GM19240 (cell line): ENCODE measurements around the gene FHIT.

ENCODE experiments used
- DNase-seq: peaks from one replicate; pipeline ENCODE4 v3.0.0; 2011; ENCODE audit warnings: low spot score; ENCODE audit not compliant: insufficient read length

FHIT gene

GRCh38 chr3:61172203-61172602 lies 79.0 kb downstream of the FHIT start:
- no peak for DNase-seq

DNA sequence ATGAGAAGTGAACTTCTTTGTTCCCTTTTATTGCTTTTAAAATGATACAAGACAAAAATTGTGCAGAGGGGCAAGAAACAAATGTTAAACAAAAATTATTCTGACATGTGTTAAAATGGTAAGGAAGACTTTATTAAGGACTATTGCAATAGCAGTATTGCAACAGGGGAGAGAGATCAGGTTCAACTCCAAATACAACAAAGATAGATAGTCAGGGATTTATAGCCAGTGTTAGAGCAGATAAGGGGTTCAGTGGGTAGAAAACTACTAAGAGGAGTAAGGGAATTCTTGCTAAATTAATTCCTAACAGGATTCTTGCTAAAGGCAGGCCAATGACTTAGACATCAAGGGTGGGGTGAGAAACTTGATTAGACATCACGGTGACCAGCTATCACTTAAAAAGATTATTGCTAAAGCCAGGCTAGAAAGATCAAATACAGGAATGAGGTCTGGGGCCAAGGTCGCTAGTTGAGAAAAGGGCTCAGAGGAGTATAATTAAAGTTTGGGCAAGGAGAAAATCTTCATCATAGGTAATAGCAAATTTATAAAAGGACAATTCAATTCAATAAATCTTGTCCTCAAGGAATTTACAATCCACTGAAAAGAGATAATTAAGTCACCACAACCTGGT lies 81.5 kb downstream of the FHIT start:
- DNase-seq: no peak

- no peak for DNase-seq
Measured at GRCh38 chr3:61168286-61168685, 83.0 kb downstream of the FHIT start.

DNA sequence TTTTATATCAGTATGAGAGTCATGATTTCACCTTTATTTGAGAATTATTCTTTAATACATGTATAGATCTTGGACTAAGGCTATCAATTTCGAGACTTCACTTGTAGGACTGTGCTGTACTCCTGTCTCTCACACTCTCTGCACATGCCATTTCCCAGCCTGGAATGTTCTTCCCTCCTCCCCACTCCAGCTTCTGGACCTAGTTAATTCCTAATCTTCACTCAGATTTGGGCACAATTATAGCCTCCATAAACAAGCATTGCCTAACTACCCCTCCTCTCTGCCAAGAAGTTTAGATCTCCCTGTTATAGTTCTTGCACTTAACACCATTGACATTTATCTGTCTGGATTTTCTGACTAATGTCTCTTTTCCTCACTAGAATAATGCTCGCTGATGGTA lies 88.3 kb downstream of the FHIT start:
- no peak for DNase-seq

GRCh38 chr3:61158667-61159066 lies 92.6 kb downstream of the FHIT start:
- no peak for DNase-seq

DNA sequence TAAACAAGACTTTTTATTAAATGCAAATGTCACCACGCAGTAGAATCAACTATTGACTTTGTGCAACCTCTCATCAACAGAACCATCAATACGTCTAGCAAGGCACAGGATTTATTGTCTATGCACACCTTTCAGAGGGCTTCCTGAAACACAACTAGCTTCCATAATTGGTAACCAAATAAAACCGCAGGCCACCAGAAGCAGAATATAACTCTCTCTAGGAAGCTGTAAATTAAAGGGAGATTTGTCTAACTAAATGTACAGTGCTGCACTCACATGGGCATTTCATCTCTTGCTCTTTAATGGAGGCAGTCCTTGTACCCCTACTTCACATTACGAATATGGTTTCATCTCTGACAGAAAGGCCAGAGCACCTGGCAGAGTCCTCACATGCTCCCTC lies 93.0 kb downstream of the FHIT start:
- DNase-seq: no peak

DNA sequence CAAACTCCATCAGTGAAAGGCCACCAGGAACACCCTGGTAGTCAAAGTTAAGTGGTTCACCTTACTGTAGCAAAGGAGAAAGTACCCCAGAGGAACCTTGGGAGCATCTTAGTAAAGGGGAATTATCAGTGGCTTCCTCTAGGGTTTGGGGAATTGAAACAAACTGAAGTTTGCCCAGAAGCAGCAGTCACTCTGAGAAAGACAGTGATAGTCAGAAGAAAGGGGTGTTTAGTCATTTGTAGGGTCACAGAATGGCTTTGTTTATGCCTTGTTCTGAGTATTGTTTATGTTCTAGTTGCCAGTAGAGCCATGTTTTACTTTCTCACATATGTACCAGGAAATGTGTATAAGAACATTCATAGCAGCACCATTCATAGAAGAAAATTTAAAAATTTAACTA lies 93.8 kb downstream of the FHIT start:
- DNase-seq: no peak

DNA sequence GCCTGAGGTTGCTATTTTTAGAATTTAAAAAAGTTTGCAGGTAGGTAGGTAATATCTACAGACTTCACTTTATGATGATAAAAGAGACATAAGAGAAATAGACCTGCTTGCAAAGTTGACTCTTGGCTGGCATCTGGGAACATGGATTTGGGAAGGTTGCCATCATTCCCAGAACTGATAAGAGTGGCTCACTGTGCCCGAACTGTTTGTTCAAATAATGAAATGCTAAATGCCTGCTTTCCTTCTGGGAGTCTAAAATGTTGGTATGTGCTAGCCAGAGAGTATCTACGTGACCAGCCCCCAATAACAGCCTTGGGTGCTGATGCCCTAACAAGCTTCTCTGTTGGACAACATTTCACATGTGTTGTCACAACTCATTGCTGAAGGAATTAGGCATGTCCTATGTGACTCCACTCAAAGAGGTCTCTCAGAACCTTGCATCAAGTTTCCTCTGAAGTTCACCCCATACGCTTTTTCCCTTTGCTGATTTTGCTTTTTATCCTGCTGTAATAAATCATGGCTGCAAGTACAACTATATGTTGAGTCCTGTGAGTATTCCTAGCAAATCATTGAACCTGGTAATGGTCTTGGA lies 95.5 kb downstream of the FHIT start:
- DNase-seq: no peak

DNA sequence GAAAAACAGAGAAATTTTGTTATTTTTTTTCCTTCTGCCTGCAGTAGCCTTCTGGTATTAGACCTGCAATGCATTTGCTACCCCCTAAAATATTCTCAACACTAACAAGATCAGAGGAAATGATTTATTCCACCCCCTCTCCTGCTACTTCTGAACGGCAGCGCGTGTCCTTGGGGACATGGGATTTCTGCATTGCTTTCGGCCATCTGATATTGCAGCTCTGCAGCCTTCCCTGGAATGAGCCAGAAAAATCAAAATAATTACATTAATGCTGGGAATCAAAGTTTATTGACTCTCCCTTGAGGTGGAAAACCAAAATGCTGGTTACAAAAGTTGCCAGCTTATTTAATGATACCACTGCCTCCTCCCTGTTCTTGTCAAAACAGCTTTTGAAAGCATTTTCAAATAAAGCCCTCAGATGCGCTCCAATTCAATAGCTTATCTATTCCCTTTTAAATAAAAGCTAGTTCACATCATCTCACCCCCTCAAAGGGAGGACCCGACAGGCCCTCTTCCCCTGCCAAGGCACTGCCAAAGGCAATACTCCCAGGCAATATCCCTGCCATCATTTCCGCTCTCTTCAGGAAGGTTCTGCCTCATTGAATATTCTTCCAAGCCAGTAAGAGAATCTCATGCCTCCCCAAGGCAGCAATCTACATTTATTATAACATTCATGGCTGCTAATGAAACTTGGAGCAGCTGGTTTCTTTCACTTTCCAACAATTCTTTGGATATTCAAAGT lies 96.6 kb downstream of the FHIT start:
- DNase-seq: no peak

- no peak for DNase-seq
Measured at GRCh38 chr3:61152071-61152470, 99.2 kb downstream of the FHIT start.

DNA sequence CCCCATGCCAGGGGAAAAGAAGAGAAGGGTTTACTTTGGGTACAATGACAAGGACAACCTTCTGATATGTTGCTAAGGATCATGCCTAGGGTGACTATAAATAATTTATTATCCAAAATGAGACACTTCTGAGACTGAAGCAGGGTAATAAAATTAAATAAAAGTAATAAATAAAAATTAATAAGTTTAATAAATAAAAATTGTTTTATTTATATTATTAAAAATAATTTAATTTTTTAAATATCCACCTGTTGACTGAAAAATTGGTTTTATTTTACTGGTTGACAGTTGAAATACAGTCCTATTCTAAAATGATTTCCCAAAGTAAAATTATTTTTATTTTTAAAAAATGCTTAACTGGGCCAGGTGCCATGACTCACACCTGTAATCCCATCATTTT lies 102.0 kb downstream of the FHIT start:
- no peak for DNase-seq

GRCh38 chr3:61146010-61146890 lies 105.0 kb downstream of the FHIT start:
- DNase-seq: no peak

- no peak for DNase-seq
Measured at GRCh38 chr3:61141697-61142096, 109.6 kb downstream of the FHIT start.

GRCh38 chr3:61141227-61141626 lies 110.0 kb downstream of the FHIT start:
- DNase-seq: no peak

DNA sequence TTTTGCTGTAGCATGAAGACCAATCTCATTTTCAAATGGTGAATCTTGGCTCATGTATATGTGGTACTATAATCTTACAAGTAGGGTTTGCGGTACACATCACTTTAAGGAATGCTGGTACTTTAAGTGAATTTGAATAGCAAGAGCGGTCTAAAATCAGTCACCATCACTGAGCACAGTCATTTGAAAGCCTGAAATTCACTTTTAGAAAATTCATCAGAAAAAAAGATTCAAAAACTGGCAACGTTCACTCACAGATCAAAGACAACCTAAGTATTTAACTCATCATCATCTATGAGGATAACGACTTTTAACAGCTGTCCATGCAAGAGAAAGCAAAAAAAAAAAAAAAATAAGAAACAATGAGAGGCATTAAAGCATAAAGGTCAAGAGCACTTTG lies 111.6 kb downstream of the FHIT start:
- DNase-seq: no peak

DNA sequence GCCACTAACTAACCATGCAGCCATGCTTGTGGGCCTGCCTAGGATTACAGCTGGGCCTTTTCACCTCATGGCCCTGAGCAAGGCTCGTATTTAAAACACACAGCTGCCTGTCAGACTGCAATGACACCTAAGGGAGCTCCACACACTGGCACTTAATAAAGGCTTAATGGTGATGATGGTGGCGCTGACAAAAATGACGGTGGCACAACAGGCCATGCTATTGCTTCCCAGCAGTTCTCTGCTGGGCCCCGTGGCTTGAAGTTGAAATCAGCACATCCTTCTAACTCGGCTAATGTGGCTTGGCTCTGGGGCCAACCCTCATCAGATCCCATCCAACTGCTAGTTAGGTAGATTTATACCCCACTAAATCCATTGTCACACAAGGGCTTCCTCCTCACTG lies 112.9 kb downstream of the FHIT start:
- DNase-seq: no peak

DNA sequence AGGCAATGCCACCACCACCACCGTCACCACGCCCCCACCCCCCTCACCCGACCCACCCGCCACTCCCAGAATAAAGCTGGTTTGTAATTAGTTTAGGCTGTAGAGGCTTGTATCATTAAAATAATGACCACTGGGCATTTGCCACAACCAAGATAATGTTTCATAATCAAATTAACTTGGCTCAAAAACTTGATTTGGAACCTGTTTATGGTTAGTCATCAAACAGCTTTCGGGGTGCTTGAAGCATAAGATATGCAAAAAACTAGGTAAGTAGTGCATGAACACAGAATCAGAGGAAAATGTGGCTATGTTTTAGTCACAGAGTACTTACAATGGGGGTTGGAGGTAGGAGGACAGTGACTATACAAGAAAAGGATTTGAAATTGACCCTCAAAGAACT lies 115.1 kb downstream of the FHIT start:
- DNase-seq: no peak

- DNase-seq: no peak
Measured at GRCh38 chr3:61134532-61134931, 116.7 kb downstream of the FHIT start.

DNA sequence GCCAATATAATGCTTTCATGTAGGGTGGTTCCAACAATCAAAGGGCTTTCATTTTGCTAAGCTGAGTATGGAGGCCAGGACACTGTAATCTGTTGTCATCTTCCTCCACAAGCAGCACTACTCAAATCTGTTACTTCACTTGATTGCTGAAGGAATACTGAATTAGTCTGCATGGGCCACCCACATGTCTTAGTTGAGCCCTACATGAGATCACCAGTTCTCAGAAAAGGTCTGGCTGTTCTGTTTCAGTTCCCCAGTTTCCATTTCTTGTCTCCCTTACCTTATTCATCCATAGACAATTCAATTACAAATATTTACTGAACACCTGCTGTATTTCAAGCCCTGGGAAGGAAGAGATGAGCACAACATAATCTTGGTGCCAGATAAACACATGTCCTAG lies 119.2 kb downstream of the FHIT start:
- DNase-seq: no peak

DNA sequence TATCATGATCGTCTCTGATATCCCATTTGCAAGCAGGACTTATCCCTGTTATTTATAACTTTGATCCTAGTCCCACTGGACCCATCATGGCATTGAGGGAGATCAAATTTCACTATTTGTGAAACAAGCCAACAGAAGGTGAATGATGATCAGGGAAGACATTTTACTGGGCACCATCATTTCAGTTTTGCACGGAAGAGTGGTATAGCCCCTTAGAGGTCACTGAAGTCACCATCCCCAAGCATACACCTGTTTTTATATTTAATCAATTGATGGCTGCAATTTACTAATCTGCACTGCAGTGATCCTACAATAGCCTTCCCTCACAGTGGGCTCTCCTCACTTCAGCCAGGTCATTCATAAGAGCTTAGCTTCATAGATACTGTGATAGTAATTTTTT lies 132.4 kb downstream of the FHIT start:
- DNase-seq: no peak

GRCh38 chr3:61117045-61117898 lies 134.0 kb downstream of the FHIT start:
- no peak for DNase-seq
